Kasumi-1 (cell line): ENCODE results near the gene H2BK1.

Experiments
- DNase-seq, 2 experiments: peaks; one replicate each; lab custom pipeline; 2025; lab: John Stamatoyannopoulos, UW

The H2BK1 gene

DNA sequence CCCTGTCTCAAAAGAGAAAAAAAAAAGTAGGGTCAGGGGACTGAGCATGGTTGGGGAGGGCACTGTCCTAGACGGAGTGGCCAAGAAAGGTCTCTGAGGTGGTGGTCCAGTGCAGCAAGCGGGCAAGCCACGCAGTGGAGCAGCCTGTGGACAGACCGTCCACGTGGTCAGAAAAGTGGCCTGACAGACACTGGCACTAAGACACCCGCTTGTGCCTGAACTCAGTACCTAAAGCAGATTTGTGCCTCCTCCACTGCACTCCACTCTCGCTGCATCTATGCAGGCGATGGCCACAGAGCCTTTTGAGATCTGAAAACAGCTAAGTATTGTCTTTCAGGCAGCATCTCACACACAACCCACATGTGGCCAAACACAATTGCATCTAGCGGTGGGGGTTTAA is 32.1 kb downstream of the H2BK1 start:
- no peak for DNase-seq

DNA sequence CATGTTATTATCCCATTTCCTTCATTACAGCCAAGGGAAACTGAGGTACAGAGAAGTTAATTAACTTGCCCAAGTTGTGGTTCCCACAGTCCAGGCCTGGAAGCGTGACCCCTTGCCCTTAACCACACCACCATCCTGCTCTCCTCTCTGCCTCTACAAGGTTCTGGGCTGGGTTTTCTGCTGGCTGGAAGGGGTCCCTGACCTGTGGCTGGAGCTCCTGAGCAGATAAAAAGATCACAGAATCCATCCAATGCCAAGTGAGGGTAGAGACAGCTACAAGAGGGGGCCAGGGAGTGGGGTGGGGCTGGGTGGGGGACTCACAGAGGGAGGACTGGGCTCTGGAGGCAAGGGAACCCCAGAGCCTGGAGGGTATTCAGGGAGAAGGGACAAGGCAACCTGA is 33.0 kb downstream of the H2BK1 start:
- DNase-seq: no peak

DNA sequence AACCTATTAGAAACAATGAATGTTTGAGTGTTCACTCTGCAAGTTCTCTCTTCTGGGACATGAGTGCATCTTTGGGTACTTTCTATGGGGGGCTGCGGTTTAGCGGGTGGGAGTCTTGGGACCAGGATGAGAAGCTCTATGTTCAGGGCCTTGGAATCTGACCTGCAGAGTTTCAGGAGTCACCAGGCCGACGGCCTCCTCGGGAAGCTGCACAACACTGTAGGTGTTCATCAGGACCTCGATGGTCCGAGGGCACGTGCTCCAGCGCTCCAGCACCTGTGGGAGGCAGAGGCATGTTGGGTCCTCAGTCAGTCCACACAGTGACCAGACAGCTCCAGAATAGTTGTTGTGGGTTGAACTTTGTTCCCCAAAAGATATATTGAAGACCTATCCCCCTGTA is 33.9 kb downstream of the H2BK1 start:
- DNase-seq: no peak

DNA sequence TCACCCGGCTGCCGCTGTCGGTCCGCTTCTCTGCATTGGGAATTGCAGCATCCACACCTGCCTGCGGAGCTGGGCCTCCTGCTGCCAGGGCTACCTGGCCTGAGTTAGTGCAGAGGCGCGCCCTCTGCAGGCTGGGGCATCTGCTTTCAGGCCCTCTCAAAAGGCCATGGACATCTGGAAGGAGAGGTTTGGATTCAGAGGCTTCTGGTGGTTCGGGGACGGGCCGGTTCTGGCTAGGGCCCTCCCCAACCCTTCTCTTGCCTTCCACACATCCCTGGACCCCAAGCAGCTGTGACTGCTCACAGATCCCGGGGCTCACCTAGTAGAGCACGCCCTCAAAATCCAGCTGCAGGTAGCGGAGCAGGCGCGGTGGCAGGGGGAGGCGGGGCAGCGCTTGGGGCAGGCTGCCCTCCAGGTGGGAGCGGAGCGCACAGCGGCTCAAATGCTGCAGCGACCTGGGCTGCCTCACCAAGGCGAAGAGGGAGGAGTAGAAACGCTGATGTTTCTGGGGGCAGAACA is 34.4 kb downstream of the H2BK1 start:
- no peak for DNase-seq

DNA sequence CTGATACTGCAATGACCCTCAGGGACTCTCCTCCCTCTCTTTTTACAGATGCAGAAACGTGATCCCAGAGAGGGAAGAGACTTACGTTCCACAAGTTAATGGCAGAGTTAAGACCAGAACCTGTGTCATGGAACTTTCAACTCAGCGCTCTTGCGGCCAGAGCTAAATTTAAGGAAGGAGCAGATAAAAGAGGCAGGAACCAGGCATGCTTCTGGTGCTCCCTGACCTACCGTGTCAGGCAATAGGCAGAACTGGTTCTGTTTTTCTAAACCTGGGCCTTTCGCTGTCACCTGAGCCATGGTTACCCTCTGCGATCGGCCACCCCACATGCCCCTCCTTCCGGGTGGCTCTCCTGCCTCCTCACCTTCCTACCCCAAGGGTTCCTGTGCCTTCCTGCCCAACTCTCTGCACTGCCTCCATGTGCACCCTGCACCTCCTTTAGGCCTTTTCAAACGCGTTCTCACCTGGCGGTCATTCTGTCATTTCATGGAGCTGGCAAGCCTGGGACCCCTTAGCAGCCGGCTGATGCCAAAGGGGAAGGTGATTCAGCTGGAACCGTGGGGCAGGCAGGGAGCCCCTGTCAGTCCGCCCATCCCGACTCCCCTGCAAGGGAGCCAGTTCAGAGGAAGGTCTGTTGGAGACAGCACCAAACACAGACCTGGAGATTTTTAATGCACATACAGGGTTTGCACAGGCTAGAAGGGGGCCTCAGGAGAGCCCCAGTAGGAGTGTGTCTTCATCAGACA is 35.1 kb downstream of the H2BK1 start:
- no peak for DNase-seq

DNA sequence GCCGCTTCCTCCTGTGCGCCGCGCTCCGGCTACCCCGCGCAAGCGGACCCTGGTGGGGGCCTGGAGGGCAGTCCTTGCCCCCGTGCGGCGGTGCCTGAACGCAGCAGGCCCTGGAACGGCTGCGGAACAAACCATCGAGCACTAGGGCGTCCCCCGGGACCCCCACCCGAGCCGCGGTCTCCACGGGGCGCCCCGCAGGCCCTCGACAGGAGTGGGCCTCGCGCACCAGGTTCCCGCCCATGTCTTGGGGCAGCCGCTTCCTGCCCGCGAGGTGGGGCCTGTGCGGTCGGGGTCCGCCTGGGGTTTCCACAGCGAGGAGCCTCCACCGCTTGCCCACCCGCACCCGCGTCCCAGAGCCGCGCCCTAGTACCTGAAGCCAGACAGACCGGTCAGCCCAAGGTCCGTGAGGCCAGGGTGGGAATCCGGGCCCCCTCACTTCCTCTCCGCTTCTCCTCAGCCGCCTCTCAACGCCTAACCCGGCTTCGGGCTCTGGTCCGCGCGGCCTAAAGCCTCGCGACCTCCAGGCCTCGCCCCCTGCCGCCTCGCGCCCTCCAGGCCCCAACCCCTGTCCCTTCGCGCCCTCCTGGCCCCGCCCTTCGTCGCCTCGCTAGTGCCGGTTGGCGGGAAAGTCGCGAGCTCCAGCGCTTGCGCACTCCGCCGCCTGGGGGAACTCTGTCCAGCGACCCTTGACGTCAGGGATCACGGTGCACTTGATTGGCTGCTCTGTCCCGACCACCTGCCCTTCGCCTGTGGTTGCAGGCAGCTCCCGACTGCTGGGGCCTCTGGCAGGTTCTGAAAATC is 35.8 kb downstream of the H2BK1 start:
- DNase-seq: no peak

DNA sequence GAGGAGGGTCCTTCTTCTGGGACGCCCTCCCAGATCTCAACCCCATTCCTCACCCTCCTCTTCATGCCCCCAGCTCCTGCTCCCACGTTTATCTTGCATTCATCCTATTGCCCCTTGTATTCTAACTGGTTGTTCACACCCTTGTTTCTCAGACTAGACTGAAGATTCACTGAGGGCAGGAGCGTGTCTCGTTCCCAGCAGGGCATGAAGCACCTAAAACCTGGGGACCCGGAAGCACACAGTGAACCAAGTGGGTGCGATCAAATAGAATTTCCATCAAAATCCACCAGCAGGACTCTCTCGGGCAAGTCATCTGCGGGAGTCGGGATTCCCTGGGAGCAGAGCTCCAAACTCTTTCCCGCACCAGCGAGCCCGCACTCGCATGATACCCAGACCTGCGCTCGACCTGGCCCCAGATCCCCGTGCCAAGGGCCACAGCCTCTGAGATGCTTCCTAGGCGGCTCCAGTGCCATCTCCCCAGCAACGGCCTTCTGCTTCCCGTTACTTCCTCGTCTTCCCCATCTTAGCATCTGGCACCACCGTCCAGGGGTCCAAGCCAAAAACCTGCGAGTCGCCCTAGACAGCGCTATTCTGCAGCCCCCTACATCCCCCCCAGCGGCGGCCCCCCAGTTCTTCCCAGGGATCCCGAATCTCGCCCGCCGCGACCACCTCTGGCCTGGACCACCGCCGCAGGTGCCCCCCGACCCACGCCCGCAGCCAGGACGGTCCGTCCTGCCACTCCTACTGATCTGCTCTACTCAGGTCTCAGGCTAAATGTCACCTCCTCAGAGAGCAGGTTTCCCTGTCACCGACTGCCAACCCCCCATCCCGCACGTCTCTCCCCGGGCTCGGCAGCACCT is 36.7 kb downstream of the H2BK1 start:
- no peak for DNase-seq

DNA sequence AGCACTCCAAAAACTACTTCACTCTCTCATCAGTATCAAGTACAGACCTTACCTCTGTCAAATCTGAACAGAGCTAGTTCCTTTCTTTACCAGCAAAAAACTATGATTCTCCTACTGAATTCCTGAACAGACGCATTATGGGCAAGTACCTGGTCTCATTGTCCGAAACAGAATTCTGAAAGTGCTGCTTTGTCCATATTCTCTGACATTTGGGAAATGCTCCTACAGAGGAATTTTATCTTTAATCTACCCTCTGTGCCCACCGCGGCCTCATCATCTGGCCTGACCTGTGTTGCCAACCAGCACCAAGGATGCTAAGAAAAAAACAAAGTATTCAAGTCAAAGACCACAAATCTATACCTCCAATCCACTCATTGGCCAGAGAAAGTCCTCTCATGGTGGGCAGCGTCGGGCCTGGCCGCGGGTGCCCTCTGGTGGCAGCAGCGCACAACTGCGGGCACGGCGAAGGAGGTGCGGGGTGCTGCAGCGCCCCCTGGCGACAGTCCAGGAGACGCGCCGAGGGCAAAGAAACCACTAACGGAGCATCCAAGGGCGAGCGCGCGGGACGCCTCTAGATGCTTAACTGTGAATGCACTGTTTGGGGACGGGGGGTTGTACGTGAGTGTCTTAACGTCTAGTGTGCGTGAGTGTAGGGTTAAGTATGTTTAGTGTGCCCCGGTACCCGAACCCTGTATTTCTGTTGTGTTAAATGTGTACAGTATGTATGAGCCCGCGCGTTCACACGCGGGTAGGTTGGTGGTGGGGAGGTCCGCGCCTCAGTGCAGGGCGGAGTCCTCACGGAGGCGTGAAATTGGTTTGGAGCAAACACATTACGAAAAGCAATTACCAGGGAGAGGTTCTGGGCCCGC is 37.8 kb downstream of the H2BK1 start:
- DNase-seq: peak; percentile 75 to 80

DNA sequence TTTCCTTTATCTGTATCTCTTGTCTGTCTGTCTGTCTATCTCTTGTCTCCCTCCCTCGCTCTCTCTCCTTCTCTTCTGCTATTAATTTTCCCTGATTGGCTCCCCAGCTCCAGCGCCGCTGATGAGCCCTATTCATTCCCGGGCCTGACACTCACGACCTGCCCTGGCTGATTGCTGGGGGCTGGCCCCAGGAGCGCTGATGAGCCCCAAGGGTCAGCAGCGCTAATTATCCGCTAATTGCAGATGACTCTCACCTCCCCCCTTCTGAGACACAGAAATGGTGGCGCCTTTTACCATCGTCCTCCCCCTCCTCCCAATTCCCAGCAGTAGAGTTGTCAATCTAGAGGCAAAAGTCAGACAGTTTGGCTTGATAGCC is 41.5 kb downstream of the H2BK1 start:
- no peak for DNase-seq

DNA sequence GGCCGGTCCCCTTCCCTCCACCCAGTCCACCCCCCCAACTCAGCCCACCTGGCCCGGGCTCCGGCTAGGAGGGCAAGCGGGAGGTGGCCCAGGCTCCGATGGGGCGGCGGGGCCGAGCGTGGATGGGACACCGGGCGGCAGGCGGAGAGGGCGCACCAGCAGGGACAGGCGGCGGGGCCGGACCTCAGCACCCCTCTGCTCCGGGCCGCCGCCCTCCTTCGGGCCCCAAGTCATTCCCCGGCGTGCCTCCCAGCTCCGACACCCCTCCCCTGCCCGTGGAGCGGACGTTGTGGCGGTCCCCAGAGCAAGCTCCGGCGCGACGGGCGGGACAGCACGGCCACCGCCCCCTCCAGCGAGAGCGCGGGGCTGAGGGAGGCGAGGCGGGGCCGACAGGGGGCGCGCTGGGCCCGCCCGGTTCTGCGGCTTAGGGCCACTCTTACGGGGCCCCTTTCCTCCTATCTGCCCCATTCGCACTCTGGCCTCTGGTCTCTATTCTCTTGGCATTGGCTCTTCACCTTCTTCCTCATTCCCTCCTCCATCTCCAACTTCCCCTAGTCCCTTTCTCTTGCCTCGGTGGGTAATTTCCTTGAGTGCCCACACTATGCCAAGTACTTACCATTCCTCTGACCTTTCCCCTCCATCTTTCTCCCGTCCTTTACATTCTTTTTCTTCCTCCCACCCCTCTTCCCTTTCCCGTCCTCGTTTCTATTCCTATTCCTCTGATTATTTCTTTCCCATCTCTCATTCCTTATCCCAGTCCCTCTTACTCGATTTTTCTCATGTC is 42.1 kb downstream of the H2BK1 start:
- peak; percentile 37 for DNase-seq

DNA sequence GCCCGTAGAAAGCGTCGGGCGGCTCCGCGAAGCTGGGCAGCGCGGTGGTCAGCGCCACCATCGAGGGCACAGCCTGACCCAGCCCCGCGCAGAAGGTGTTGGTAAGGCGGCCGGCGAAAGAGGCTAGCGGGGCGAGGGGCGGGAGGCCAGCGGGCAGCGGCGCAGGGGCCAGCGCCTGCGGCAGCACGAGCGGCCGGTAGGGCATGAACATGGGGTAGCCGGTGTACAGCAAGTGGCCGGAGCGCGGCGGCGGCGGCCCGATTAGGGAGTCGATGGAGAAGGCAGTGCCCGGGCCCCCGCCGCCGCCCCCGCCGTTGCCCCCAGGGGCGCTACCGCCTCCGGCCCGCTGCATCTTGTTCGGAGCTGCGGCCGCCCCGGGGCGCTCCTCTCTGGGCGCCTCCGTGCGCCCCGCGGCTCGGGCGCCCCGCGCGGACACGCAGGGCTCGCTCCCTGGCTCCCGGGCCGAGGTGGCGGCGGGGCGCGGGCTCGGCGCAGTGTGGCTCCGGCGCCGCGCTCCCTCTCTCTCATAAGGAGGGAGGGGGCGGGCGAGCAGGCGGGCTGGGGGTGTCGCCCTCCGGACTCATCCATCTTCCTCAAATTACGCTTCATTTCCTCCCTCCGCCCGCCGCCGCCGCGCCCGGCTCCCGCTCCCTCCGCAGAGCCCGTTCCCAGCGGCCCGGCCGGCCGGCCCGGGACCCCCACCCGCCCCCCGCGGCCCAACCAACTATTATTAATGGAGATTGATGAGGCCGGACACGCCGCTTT is 42.9 kb downstream of the H2BK1 start, which contains the start of gene GBX1:
Gene GBX1, minus strand, starts transcription at position 498 of the 765 bp plus-strand sequence. Its CDS starts 146 bp downstream, at position 352.
- peak; percentile 2 to 14 for DNase-seq

DNA sequence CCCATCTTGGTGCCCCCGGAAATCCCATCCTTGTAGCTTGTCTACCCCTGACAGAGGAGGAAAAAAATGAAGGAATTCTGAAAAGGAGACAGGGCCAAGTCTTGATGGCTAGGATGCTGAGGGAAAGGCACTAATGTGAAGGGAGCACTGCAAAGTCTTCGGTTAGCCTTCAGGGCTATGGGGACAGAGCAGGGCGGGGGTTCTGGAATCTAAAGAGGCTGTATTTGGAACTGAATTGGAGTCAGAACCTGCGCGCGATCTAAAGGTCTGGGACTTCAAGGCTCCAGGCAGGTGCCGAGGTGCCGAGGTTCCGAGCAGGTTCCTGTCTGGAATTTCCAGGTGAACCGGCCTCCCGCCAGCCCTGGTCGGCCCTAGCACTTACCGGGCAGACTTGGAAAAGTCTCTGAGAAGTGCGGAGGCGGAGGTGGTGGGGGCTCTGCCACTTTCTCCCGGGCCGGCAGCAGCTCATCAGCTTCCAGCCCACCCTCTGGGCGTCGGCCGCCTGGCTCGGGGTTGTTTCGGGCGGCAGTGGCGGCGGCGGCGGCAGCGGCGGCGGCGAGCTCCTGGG is 43.6 kb downstream of the H2BK1 start:
- DNase-seq: no peak

DNA sequence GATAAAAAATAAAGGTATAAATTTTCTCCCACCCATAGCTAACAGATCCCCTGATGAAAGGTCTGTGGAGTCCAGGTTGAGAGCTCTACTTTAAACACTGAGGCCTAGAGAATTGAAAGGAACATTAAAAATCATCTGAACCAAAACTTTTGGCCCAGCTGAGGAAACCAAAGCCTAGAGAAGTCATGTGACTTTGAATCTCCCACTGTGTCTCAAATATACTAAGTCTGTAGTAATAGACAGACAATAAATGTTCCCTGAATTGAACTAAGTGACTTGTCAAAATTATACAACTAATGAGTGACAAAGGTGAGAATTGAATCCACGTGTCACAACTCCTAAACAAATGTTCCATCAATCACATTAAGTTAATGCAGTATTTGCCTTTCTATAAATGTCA is 48.5 kb downstream of the H2BK1 start:
- DNase-seq: no peak
